Breast epithelium (tissue), 3 donors: Measurements from ENCODE around the gene COQ8B.

Source experiments
- CTCF ChIP-seq, 3 donors: fragments of 450-650 bp; IDR thresholded peaks; one replicate each; pipeline ENCODE4 v1.5.1; 2016 to 2017; ENCODE audit warnings: antibody characterized with exemption in 3 of 3, mild to moderate bottlenecking in 3 of 3, moderate library complexity in 3 of 3
- POLR2A ChIP-seq: fragments of 450-650 bp; IDR thresholded peaks from one replicate; pipeline ENCODE4 v1.6.1; 2016; ENCODE audit warnings: antibody characterized with exemption, mild to moderate bottlenecking, moderate library complexity

- TF ChIP-seq POLR2A = no peak
- no peak for TF ChIP-seq CTCF (IDR thresholded peaks at IDR 0.05)
These were observed 65.9 kb downstream of the COQ8B start for GRCh38 chr19:40650749-40651305.
